Ovary (tissue), 3 donors: ENCODE results near the gene MCTP1.

ENCODE experiments used
- CTCF ChIP-seq, 3 donors: fragments of 450-650 bp in 2 of 3; fragments of 200-600 bp in 1 of 3; IDR thresholded peaks; one replicate each; pipeline versions ENCODE4 v1.5.1 to v1.8.0; 2016 to 2022; ENCODE audit warnings: antibody characterized with exemption in 3 of 3, mild to moderate bottlenecking in 1 of 3
- EP300 ChIP-seq: sonication (generic); formaldehyde crosslinking; IDR thresholded peaks from one replicate; pipeline ENCODE4 v1.6.1; 2017; ENCODE audit warnings: antibody characterized with exemption
- POLR2A ChIP-seq: fragments of 450-650 bp; IDR thresholded peaks from one replicate; pipeline ENCODE4 v1.6.1; 2017; ENCODE audit warnings: antibody characterized with exemption, mild to moderate bottlenecking, moderate library complexity
- donor health status: DM: no; HTN: no; CAD: no.

GRCh38 chr5:95057615-95058014 is 227.3 kb downstream of the MCTP1 start:
- TF ChIP-seq POLR2A (no peak), CTCF (IDR thresholded peaks at IDR 0.05) (no peak), EP300 (no peak)
